ENCODE data around the gene SNRNP48. TPM values are rescaled to one million over a fixed set of nuclear protein-coding genes. Genes with fewer than 3 reads are reported as not detected.

Gene SNRNP48
- polyA plus RNA-seq, 1 donor (not counting 4 experiments of a cell fraction or from before 2014, with no cell fraction given), result 12.2 TPM

- TF ChIP-seq CTCF (optimal IDR thresholded peaks at IDR 0.05 in 1 of 3, IDR thresholded peaks at IDR 0.05 in 1 of 3, conservative IDR thresholded peaks at IDR 0.05 in 1 of 3; ENCODE audit: extremely low read depth in 1 of 3, insufficient read depth in 2 of 3, low read length in 3 of 3), result no peak
- no peak for TF ChIP-seq EZH2 (IDR thresholded peaks at IDR 0.05; ENCODE audit: low read length)
- H3K36me3 ChIP-seq (ENCODE audit: control insufficient read depth in 2 of 2, extremely low read depth in 1 of 2, insufficient read depth in 2 of 2, low read length in 2 of 2), result peaks cover 0 to 9% of the 10 kb centered on the region in 2 experiments
- H3K4me2 ChIP-seq (ENCODE audit: control insufficient read depth, extremely low read depth, insufficient read depth, low read depth, low read length), result no peak overlapping the region
- H4K20me1 ChIP-seq (ENCODE audit: control insufficient read depth, extremely low read depth, insufficient read depth, low read length), result no peaks in the 10 kb centered on the region
- H3K27ac ChIP-seq (ENCODE audit: control insufficient read depth, insufficient read depth, low read length), result no peak overlapping the region
- H3K79me2 ChIP-seq (ENCODE audit: control insufficient read depth, insufficient read depth, low read length), result peaks cover 32% of the 10 kb centered on the region
- H3K9me3 ChIP-seq (ENCODE audit: control insufficient read depth, low read depth, low read length), result no peaks in the 10 kb centered on the region
- H3K4me3 ChIP-seq (ENCODE audit: control insufficient read depth in 2 of 3, extremely low read depth in 1 of 3, insufficient read depth in 2 of 3, low read depth in 1 of 3, low read length in 3 of 3), result no peak overlapping the region
- H3K9me1 ChIP-seq (ENCODE audit: control insufficient read depth, extremely low read depth, insufficient read depth, low read length), result no peaks in the 10 kb centered on the region
- dilution Hi-C loops (cut with MboI; ENCODE audit: extremely low pct_ligation_motif_present, low sequenced_read_pairs), result loop anchor here (25.0 kb wide), 1 partner anchor 181 kb away; no protein-coding TSS in a partner anchor
- H3K27me3 ChIP-seq (ENCODE audit: control insufficient read depth, extremely low read depth, insufficient read depth, low read length), result no peaks in the 10 kb centered on the region
- FAIRE-seq, result no peak
- DNase-seq (ENCODE audit: low read depth, low spot score), result no peak
- no peak overlapping the region for H3K9ac ChIP-seq (ENCODE audit: control insufficient read depth, extremely low read depth, insufficient read depth, low read length)
- H2AFZ ChIP-seq (ENCODE audit: control insufficient read depth, low read length), result no peak overlapping the region
- H3K4me1 ChIP-seq (ENCODE audit: control insufficient read depth, extremely low read depth, insufficient read depth, low read length), result peaks cover 9% of the 10 kb centered on the region
These were observed 3.2 kb downstream of the SNRNP48 start for GRCh38 chr6:7593229-7593628.

GRCh38 chr6:7594579-7595125 lies 4.7 kb downstream of the SNRNP48 start:
- Histone ChIP-seq H3K27ac (ENCODE audit: control insufficient read depth, insufficient read depth, low read length) (no peak overlapping the region), H3K27me3 (ENCODE audit: control insufficient read depth, extremely low read depth, insufficient read depth, low read length) (no peaks in the 10 kb centered on the region), H3K4me3 (ENCODE audit: control insufficient read depth in 2 of 3, extremely low read depth in 1 of 3, insufficient read depth in 2 of 3, low read depth in 1 of 3, low read length in 3 of 3) (no peak overlapping the region), H3K9ac (ENCODE audit: control insufficient read depth, extremely low read depth, insufficient read depth, low read length) (no peak overlapping the region), H3K79me2 (ENCODE audit: control insufficient read depth, insufficient read depth, low read length) (peaks cover 32% of the 10 kb centered on the region), H3K4me1 (ENCODE audit: control insufficient read depth, extremely low read depth, insufficient read depth, low read length) (peaks cover 9% of the 10 kb centered on the region), H3K9me1 (ENCODE audit: control insufficient read depth, extremely low read depth, insufficient read depth, low read length) (no peaks in the 10 kb centered on the region), H4K20me1 (ENCODE audit: control insufficient read depth, extremely low read depth, insufficient read depth, low read length) (no peaks in the 10 kb centered on the region), H2AFZ (ENCODE audit: control insufficient read depth, low read length) (no peak overlapping the region), H3K36me3 (ENCODE audit: control insufficient read depth in 2 of 2, extremely low read depth in 1 of 2, insufficient read depth in 2 of 2, low read length in 2 of 2) (peaks cover 0 to 9% of the 10 kb centered on the region in 2 experiments), H3K4me2 (ENCODE audit: control insufficient read depth, extremely low read depth, insufficient read depth, low read depth, low read length) (no peak overlapping the region), H3K9me3 (ENCODE audit: control insufficient read depth, low read depth, low read length) (no peaks in the 10 kb centered on the region)
- DNase-seq (ENCODE audit: low read depth, low spot score) (no peak), FAIRE-seq (no peak)
- dilution Hi-C loops (cut with MboI; ENCODE audit: extremely low pct_ligation_motif_present, low sequenced_read_pairs), result loop anchor here (25.0 kb wide), 1 partner anchor 182 kb away; no protein-coding TSS in a partner anchor
- TF ChIP-seq CTCF (optimal IDR thresholded peaks at IDR 0.05 in 1 of 3, IDR thresholded peaks at IDR 0.05 in 1 of 3, conservative IDR thresholded peaks at IDR 0.05 in 1 of 3; ENCODE audit: extremely low read depth in 1 of 3, insufficient read depth in 2 of 3, low read length in 3 of 3) (no peak), EZH2 (IDR thresholded peaks at IDR 0.05; ENCODE audit: low read length) (no peak)
